Activated T-cell treated with anti-CD3 and anti-CD28 coated beads, Interleukin-2, amount 50 U/mL, for 24 hours (primary cell): ENCODE measurements around the gene HNRNPLL.

Source experiments
- DNase-seq: peaks from one replicate; pipeline ENCODE4 v3.0.0-alpha.2; 2020
- H3K27ac Mint-ChIP-seq: 2 replicates; pipeline ENCODE4 v1.8.0; 2020; ENCODE audit warnings: mild to moderate bottlenecking, mixed read lengths
- H3K27me3 Mint-ChIP-seq: 2 replicates; pipeline ENCODE4 v1.8.0; 2020; ENCODE audit warnings: mixed read lengths
- H3K36me3 Mint-ChIP-seq: 2 replicates; pipeline ENCODE4 v1.8.0; 2020; ENCODE audit warnings: low read depth, mixed read lengths
- H3K4me1 Mint-ChIP-seq: 2 replicates; pipeline ENCODE4 v1.8.0; 2020; ENCODE audit warnings: low read depth, mixed read lengths
- H3K4me3 Mint-ChIP-seq: 2 replicates; pipeline ENCODE4 v1.8.0; 2020; ENCODE audit warnings: mild to moderate bottlenecking, moderate library complexity, mixed read lengths
- H3K9me3 Mint-ChIP-seq: 2 replicates; pipeline ENCODE4 v1.8.0; 2020; ENCODE audit warnings: mixed read lengths

The HNRNPLL gene

GRCh38 chr2:38527338-38528007, 75.3 kb downstream of the HNRNPLL start:
- Mint-ChIP-seq H3K9me3 (no peaks in the 10 kb centered on the region), H3K4me3 (peak overlapping the region; percentile 37), H3K4me1 (peaks cover 7% of the 10 kb centered on the region), H3K27ac (no peak overlapping the region), H3K36me3 (no peaks in the 10 kb centered on the region), H3K27me3 (peaks cover 33% of the 10 kb centered on the region)
- no peak for DNase-seq

- no peak for DNase-seq
- peaks cover 7% of the 10 kb centered on the region for H3K4me1 Mint-ChIP-seq
- no peak overlapping the region for H3K27ac Mint-ChIP-seq
- H3K36me3 Mint-ChIP-seq = no peaks in the 10 kb centered on the region
- peaks cover 33% of the 10 kb centered on the region for H3K27me3 Mint-ChIP-seq
- H3K9me3 Mint-ChIP-seq = no peaks in the 10 kb centered on the region
- no peak overlapping the region for H3K4me3 Mint-ChIP-seq
Observed at GRCh38 chr2:38526195-38526594, 76.5 kb downstream of the HNRNPLL start.

- Mint-ChIP-seq H3K27me3 (peaks cover 29% of the 10 kb centered on the region), H3K9me3 (no peaks in the 10 kb centered on the region)
- no peak for DNase-seq
Observed at GRCh38 chr2:38524580-38524979, 78.1 kb downstream of the HNRNPLL start.

GRCh38 chr2:38523728-38524437, 78.8 kb downstream of the HNRNPLL start:
- Mint-ChIP-seq H3K4me3 (no peak overlapping the region), H3K27me3 (peaks cover 22% of the 10 kb centered on the region), H3K27ac (no peak overlapping the region), H3K4me1 (peaks cover 7% of the 10 kb centered on the region), H3K9me3 (no peaks in the 10 kb centered on the region), H3K36me3 (no peaks in the 10 kb centered on the region)
- DNase-seq = no peak

More at GRCh38 chr2:38524580-38524979, 78.1 kb downstream of the HNRNPLL start:
- Mint-ChIP-seq H3K4me3 (no peak overlapping the region), H3K36me3 (no peaks in the 10 kb centered on the region), H3K27ac (no peak overlapping the region), H3K4me1 (peaks cover 7% of the 10 kb centered on the region)

GRCh38 chr2:38522754-38523349, 79.9 kb downstream of the HNRNPLL start:
- peaks cover under 1% of the 10 kb centered on the region for H3K4me1 Mint-ChIP-seq
- no peaks in the 10 kb centered on the region for H3K36me3 Mint-ChIP-seq
- H3K27ac Mint-ChIP-seq = no peak overlapping the region
- DNase-seq = no peak
- peaks cover 20% of the 10 kb centered on the region for H3K27me3 Mint-ChIP-seq
- H3K9me3 Mint-ChIP-seq = no peaks in the 10 kb centered on the region
- no peak overlapping the region for H3K4me3 Mint-ChIP-seq

GRCh38 chr2:38521835-38522234, 80.9 kb downstream of the HNRNPLL start:
- H3K27ac Mint-ChIP-seq = no peak overlapping the region
- H3K36me3 Mint-ChIP-seq = no peaks in the 10 kb centered on the region
- H3K4me1 Mint-ChIP-seq = no peaks in the 10 kb centered on the region
- H3K9me3 Mint-ChIP-seq = no peaks in the 10 kb centered on the region
- H3K4me3 Mint-ChIP-seq = no peak overlapping the region
- no peak for DNase-seq
- H3K27me3 Mint-ChIP-seq = peaks cover 15% of the 10 kb centered on the region

- DNase-seq = no peak
- Mint-ChIP-seq H3K27ac (no peak overlapping the region), H3K27me3 (no peaks in the 10 kb centered on the region), H3K9me3 (no peaks in the 10 kb centered on the region), H3K36me3 (no peaks in the 10 kb centered on the region), H3K4me3 (no peak overlapping the region), H3K4me1 (no peaks in the 10 kb centered on the region)
Observed at GRCh38 chr2:38517284-38517683, 85.4 kb downstream of the HNRNPLL start.

- Mint-ChIP-seq H3K9me3 (no peaks in the 10 kb centered on the region), H3K27ac (no peak overlapping the region), H3K4me3 (no peak overlapping the region), H3K36me3 (no peaks in the 10 kb centered on the region), H3K4me1 (no peaks in the 10 kb centered on the region), H3K27me3 (no peaks in the 10 kb centered on the region)
- DNase-seq = no peak
Observed at GRCh38 chr2:38516526-38516925, 86.2 kb downstream of the HNRNPLL start.

- no peak for DNase-seq
- Mint-ChIP-seq H3K9me3 (no peaks in the 10 kb centered on the region), H3K27me3 (peaks cover 2% of the 10 kb centered on the region), H3K36me3 (no peaks in the 10 kb centered on the region), H3K4me3 (no peak overlapping the region), H3K4me1 (no peaks in the 10 kb centered on the region), H3K27ac (no peak overlapping the region)
Observed at GRCh38 chr2:38516122-38516521, 86.6 kb downstream of the HNRNPLL start.

GRCh38 chr2:38515155-38516074, 87.3 kb downstream of the HNRNPLL start:
- Mint-ChIP-seq H3K4me3 (no peak overlapping the region), H3K9me3 (no peaks in the 10 kb centered on the region), H3K4me1 (no peaks in the 10 kb centered on the region), H3K27ac (no peak overlapping the region), H3K36me3 (no peaks in the 10 kb centered on the region), H3K27me3 (peaks cover 2% of the 10 kb centered on the region)
- no peak for DNase-seq

- H3K4me1 Mint-ChIP-seq = no peaks in the 10 kb centered on the region
- DNase-seq = no peak
- H3K36me3 Mint-ChIP-seq = no peaks in the 10 kb centered on the region
- no peaks in the 10 kb centered on the region for H3K9me3 Mint-ChIP-seq
- H3K27me3 Mint-ChIP-seq = peaks cover 2% of the 10 kb centered on the region
- no peak overlapping the region for H3K4me3 Mint-ChIP-seq
- H3K27ac Mint-ChIP-seq = no peak overlapping the region
Observed at GRCh38 chr2:38514603-38515154, 88.0 kb downstream of the HNRNPLL start.

GRCh38 chr2:38512211-38512610, 90.5 kb downstream of the HNRNPLL start:
- peaks cover 2% of the 10 kb centered on the region for H3K4me1 Mint-ChIP-seq
- H3K36me3 Mint-ChIP-seq = no peaks in the 10 kb centered on the region
- H3K4me3 Mint-ChIP-seq = no peak overlapping the region
- H3K27me3 Mint-ChIP-seq = peaks cover 2% of the 10 kb centered on the region
- no peak overlapping the region for H3K27ac Mint-ChIP-seq
- DNase-seq = no peak
- H3K9me3 Mint-ChIP-seq = no peaks in the 10 kb centered on the region
